ENCODE measurements around the gene FRG2B.

DNA sequence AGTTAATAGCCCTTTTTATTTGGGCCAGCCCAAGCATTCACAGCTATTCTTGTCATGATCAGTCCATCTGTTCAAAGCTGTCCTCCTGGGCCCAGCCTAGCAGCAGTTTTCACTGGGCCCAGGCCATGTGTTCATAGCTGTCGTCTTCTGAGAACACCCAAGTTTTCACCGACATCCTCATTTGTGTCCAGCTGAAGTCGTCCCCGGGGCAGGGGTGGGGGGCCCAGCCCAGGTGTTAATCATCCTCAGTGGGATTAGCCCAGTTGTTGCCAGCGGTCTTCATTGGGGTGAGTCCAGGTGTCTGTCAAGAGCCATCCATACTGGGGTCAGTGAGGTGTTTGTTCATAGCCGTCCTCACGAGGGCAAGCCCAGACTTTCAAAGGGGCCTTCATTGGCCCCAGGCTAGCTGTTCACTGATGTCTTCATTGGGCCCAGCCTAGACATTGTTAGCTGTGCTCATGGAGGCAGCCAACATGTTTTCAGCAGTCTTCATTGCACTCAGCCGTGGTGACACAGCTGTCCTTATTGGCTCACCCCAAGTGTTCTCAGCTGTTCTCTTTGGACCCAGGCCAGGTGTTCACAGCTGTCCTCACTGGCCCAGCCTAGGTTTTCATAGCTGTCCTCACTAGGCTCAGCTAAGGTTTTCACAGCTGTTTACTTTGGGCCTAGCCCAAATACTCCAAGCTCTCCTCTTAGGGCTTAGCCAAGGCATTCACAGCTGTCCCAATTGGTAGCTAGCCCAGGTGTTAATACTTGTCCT, 10.0 kb downstream of the FRG2B start:
- TF ChIP-seq POLR2AphosphoS5 (IDR thresholded peaks at IDR 0.05; ENCODE audit: low read depth, low read length) (no peak), TAF1 (IDR thresholded peaks at IDR 0.05; ENCODE audit: borderline replicate concordance, low read depth, low read length) (no peak), GABPA (IDR thresholded peaks at IDR 0.05; ENCODE audit: low read depth) (no peak), MXI1 (IDR thresholded peaks at IDR 0.05; ENCODE audit: low read depth, low read length) (no peak), JUND (IDR thresholded peaks at IDR 0.05) (no peak), EP300 (IDR thresholded peaks at IDR 0.05; ENCODE audit: borderline replicate concordance in 1 of 2, low read depth in 1 of 2, low read length in 1 of 2) (no peak), FOXM1 (IDR thresholded peaks at IDR 0.05; ENCODE audit: low read depth) (no peak), MEF2A (IDR thresholded peaks at IDR 0.05; ENCODE audit: borderline replicate concordance, low read depth) (no peak)
- TF ChIP-seq, protein P1, sequence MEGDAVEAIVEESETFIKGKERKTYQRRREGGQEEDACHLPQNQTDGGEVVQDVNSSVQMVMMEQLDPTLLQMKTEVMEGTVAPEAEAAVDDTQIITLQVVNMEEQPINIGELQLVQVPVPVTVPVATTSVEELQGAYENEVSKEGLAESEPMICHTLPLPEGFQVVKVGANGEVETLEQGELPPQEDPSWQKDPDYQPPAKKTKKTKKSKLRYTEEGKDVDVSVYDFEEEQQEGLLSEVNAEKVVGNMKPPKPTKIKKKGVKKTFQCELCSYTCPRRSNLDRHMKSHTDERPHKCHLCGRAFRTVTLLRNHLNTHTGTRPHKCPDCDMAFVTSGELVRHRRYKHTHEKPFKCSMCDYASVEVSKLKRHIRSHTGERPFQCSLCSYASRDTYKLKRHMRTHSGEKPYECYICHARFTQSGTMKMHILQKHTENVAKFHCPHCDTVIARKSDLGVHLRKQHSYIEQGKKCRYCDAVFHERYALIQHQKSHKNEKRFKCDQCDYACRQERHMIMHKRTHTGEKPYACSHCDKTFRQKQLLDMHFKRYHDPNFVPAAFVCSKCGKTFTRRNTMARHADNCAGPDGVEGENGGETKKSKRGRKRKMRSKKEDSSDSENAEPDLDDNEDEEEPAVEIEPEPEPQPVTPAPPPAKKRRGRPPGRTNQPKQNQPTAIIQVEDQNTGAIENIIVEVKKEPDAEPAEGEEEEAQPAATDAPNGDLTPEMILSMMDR (IDR thresholded peaks at IDR 0.05), result no peak
- TF ChIP-seq, protein P2, sequence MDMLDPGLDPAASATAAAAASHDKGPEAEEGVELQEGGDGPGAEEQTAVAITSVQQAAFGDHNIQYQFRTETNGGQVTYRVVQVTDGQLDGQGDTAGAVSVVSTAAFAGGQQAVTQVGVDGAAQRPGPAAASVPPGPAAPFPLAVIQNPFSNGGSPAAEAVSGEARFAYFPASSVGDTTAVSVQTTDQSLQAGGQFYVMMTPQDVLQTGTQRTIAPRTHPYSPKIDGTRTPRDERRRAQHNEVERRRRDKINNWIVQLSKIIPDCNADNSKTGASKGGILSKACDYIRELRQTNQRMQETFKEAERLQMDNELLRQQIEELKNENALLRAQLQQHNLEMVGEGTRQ (IDR thresholded peaks at IDR 0.05; ENCODE audit: borderline replicate concordance, low read depth, low read length), result no peak
- TF ChIP-seq, protein P3, sequence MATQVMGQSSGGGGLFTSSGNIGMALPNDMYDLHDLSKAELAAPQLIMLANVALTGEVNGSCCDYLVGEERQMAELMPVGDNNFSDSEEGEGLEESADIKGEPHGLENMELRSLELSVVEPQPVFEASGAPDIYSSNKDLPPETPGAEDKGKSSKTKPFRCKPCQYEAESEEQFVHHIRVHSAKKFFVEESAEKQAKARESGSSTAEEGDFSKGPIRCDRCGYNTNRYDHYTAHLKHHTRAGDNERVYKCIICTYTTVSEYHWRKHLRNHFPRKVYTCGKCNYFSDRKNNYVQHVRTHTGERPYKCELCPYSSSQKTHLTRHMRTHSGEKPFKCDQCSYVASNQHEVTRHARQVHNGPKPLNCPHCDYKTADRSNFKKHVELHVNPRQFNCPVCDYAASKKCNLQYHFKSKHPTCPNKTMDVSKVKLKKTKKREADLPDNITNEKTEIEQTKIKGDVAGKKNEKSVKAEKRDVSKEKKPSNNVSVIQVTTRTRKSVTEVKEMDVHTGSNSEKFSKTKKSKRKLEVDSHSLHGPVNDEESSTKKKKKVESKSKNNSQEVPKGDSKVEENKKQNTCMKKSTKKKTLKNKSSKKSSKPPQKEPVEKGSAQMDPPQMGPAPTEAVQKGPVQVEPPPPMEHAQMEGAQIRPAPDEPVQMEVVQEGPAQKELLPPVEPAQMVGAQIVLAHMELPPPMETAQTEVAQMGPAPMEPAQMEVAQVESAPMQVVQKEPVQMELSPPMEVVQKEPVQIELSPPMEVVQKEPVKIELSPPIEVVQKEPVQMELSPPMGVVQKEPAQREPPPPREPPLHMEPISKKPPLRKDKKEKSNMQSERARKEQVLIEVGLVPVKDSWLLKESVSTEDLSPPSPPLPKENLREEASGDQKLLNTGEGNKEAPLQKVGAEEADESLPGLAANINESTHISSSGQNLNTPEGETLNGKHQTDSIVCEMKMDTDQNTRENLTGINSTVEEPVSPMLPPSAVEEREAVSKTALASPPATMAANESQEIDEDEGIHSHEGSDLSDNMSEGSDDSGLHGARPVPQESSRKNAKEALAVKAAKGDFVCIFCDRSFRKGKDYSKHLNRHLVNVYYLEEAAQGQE (IDR thresholded peaks at IDR 0.05; ENCODE audit: low read depth, low read length), result no peak
- TF ChIP-seq, protein P4, sequence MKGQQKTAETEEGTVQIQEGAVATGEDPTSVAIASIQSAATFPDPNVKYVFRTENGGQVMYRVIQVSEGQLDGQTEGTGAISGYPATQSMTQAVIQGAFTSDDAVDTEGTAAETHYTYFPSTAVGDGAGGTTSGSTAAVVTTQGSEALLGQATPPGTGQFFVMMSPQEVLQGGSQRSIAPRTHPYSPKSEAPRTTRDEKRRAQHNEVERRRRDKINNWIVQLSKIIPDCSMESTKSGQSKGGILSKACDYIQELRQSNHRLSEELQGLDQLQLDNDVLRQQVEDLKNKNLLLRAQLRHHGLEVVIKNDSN (IDR thresholded peaks at IDR 0.05; ENCODE audit: borderline replicate concordance, low read depth), result no peak
- TF ChIP-seq, protein P5, sequence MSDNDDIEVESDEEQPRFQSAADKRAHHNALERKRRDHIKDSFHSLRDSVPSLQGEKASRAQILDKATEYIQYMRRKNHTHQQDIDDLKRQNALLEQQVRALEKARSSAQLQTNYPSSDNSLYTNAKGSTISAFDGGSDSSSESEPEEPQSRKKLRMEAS (IDR thresholded peaks at IDR 0.05; ENCODE audit: low read depth), result no peak

All from SK-N-SH (cell line).